NCI-H510A treated with DMSO at 0.1 percent for 48 hours (cell line): Measurements from ENCODE around the gene STARD7.

ENCODE experiments used
- DNase-seq: peaks from one replicate; lab custom pipeline; 2025; lab: John Stamatoyannopoulos, UW

The STARD7 gene

DNA sequence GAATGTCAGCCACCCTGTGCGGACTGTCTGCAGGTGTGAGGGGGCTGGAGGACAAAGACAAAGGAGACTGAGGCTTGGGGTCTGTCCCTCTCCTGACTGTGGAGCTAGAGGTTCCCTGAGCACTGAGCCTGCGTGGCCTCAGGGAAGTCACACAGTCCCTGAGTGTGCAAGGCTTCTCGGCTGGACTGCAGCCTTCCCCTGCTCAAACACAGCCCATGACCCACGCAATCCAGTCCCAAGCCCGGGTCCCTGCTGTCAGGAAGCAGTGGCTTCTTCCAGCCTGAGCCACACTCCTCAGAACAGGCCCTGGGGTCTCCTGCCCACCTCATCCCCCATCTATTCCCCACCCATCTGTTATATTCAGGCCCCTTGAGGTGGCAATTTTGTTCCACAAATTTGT lies 73.0 kb downstream of the STARD7 start:
- no peak for DNase-seq

DNA sequence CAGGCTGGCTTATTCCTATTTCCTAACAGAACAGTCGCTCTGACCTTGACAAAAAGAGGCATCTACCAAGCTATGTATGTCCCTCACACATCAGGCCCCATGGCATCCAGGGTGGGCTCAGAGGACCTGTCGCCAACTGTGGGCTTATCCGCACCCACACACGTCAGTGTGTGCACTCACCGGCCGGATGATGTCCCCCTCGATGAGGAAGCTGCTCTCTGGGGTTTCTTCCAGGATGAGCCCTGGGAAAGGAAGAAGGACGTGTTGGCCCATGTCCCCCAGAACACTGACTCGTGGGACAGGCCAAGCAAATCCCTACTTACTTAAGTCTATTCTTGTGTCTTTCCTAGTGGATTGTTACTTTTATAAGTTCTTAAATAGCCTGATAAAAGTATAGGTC lies 73.5 kb downstream of the STARD7 start:
- no peak for DNase-seq
